EH (cell line): Measurements from ENCODE around the gene MAN2C1.
"Not testable (repeated sequence)": the region's sequence is repeated elsewhere in the genome, so short reads cannot be mapped to it uniquely, and the experiment has no call there.

Source experiments
- DNase-seq: peaks from one replicate; pipeline ENCODE4 v3.0.0-alpha.2; 2015; ENCODE audit warnings: low read depth

Gene MAN2C1

DNA sequence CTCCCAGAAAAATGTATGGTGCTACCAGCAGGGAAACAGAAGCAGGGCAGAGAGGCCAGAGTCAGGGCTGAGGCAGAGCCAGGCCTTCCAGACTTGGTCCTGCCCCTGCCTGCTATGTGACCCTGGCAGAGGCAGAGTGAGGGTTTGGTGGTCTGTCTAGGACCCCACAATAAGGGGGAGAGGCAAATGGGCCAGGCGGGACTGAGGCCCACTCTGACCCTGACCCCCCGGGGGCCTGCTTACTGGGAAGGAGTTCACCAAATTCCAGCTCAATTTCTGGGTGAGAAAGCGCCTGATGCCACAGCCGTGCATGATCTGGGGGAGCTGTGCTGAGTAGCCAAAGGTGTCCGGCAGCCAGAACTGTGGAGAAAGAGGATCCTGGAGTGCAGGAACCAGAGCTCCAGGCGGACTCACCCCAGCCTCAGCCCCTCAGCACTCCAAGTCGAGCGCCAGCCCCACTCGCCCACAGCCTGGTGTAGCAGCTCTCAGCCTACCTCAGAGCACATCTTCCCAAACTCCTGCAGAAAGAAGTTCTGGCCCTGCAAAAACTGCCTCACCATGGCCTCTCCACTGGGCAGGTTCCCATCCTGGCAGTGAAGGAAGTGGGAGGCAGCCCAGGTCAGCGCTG, 6.9 kb downstream of the MAN2C1 start:
- DNase-seq, result no peak

DNA sequence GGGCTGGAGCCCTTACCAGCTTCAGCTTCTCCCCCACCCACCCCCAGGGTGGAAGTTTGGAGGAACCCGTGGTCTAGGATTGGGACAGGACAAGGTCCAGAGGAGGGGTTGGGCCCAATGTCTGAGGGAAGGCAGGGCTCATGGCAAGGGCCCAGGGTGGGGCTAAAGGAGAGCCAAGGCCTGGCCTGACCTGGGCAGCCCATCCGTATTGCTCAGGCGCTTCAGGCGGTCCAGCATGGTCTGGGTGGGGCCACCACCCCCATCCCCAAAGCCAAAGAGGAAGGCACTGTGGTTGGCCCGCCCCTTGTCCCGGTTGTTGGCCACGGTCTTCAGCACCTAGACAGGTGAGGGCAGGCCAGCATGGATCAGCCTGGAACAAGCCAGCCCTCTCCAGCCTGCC, 7.6 kb downstream of the MAN2C1 start:
- no peak for DNase-seq

GRCh38 chr15:75360391-75360790, 8.0 kb downstream of the MAN2C1 start:
- no peak for DNase-seq

- no peak for DNase-seq
Measured at GRCh38 chr15:75359537-75360250, 8.7 kb downstream of the MAN2C1 start.

DNA sequence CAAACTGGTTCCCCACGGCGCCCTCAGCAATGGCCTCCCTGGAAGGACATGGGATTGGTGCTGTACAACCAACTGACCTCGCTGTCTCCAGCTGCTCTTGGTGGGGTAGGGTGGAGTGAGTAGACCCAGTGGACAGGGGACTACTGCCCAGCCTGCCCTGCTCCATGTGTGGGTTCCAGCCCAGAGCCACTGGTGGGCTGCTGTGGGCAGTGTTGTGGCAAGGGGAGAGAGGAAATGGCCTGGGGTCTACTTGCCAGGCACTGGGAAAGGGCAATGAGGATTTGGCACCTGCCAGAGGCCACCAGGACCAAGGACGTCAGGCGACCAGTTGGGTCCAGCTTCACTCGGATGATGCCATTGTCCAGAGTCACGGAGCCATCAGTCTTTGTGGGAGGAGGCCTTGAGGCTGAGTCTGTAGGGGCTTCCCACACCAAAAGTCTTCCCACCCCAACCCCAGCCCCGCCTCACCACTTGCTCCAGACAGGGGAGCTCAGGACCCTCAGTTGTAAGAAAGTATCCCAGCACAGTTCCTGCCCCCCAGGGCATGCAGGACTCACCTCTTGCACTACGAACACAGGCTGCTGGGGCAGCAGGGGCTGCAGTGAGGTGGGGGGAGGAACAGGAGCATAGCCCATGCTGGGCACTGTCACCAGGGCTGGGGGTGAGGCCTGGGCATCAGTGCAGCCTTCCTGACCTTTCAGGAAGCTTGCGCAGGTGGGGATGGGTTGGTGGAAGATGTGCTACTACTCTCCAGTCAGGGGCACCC, 9.5 kb downstream of the MAN2C1 start:
- no peak for DNase-seq

DNA sequence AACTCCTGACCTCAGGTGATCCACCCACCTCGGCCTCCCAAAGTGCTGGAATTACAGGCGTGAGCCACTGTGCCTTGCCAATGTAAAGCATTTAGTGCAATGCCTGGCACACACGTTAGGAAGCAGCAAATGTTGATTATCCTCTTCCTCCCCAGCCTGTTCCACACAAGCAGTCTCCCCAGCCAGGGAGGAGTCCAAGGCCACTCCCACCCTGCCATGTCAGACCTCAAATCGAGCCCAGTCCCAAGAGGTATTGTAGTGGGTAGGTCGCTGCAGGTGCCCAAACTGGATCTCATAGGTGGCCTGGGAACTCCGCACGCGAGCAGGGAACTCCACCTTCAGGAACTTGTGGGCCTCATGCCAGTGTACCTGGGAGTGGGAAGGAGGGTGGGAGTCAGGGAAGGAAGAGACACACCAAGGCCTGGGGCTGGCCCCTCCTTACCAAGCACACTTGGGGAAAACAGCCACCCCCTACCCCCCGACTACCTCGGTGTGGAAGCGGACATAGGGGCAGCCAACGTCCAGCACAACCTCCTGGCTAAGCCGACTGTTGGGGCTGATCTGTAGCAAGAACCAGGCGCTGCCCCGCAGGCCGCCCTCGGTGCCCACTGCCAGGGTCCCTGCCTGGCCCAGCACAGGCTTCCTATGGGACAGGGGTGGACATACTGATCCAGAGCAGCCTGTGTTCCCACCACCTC, 10.3 kb downstream of the MAN2C1 start:
- DNase-seq, result no peak

- no peak for DNase-seq
Measured at GRCh38 chr15:75356517-75356916, 11.9 kb downstream of the MAN2C1 start.

- DNase-seq, result no peak
Measured at GRCh38 chr15:75356006-75356405, 12.4 kb downstream of the MAN2C1 start.

GRCh38 chr15:75355369-75355768, 13.0 kb downstream of the MAN2C1 start:
- DNase-seq, result no peak

DNA sequence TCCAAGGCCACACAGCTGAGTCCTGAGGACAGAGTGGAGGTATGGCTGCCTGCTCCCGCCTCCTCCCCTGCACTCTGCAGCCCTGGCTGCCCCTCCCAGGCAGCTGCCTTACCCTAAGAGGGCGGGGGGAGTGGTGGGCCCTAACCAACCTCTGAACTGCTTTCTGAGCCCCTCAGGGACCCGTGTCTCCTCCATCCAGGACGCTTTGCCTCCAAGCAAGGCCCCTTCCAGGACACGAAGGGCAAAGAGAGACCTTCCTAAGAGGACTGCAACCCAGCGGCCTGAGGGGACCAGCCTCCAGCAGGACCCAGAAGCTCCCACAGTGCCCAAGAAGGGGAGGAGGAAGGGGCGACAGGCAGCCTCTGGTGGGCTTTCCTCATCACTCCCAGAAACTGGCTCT, 14.0 kb downstream of the MAN2C1 start:
- DNase-seq, result no peak

DNA sequence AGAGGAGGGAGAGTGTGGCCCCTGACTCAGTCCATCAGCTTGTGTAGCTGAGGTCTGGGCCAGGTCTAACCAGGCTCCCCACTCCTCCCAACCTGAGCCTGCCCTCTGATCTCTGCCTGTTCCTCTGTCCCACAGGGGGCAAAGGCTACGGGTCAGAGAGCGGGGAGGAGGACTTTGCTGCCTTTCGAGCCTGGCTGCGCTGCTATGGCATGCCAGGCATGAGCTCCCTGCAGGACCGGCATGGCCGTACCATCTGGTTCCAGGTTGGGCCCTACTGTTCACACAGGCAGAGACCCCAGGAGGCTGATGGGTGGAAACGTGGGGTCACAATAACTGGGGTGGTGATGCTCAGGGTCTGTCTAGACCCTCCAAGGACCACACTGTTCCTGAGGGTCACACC, 14.8 kb downstream of the MAN2C1 start:
- no peak for DNase-seq

DNA sequence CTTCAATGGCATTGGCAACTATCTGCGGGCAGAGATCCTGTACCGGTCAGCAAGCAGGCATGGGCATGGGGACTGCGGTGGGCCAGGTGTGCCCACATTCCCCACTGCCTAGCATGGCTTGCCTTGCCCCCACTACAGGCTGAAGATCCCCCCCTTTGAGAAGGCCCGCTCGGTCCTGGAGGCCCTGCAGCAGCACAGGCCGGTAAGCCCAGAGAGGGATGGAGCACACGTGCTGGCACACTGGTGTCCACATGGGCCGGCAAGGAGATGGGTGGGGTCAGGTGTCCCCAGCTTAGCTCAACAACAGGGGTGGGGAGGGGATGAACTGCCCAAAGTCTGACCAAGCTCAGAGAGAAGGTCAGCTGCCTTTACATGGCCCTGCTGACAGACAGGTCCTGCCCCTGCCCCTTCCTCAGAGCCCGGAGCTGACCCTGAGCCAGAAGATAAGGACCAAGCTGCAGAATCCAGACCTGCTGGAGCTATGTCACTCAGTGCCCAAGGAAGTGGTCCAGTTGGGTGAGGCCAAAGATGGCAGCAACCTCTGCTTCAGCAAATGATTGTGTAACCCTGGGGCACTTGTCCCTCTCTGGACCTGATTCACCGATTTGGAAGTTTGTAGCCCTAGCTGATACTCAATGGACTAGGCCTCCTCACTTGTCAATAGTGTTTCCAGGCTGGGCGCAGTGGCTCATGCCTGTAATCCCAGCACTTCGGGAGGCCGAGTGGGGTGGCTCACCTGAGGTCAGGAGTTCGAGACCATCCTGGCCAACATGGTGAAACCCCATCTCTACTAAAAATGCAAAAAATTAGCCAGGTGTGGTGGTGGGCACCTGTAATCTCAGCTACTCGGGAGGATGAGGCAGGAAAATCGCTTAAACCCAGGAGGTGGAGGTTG, 16.0 kb downstream of the MAN2C1 start:
- DNase-seq, result no peak

GRCh38 chr15:75350601-75351361, 17.6 kb downstream of the MAN2C1 start:
- DNase-seq, result no peak

GRCh38 chr15:75349851-75350588, 18.4 kb downstream of the MAN2C1 start:
- no peak for DNase-seq

DNA sequence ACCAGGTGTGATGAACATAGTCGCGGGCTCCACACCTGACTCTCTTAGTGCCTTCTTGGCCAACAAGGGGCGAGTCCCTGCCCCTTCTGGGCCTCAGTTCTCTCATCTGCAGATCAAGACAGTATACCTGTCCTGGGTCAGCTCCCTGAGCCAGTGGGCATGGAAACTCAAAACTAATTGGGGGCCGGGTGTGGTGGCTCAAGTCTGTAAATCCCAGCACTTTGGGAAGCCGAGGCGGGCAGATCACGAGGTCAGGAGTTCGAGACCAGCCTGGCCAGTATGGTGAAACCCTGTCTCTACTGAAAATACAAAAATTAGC, 19.1 kb downstream of the MAN2C1 start:
- not testable (repeated sequence) for DNase-seq

DNA sequence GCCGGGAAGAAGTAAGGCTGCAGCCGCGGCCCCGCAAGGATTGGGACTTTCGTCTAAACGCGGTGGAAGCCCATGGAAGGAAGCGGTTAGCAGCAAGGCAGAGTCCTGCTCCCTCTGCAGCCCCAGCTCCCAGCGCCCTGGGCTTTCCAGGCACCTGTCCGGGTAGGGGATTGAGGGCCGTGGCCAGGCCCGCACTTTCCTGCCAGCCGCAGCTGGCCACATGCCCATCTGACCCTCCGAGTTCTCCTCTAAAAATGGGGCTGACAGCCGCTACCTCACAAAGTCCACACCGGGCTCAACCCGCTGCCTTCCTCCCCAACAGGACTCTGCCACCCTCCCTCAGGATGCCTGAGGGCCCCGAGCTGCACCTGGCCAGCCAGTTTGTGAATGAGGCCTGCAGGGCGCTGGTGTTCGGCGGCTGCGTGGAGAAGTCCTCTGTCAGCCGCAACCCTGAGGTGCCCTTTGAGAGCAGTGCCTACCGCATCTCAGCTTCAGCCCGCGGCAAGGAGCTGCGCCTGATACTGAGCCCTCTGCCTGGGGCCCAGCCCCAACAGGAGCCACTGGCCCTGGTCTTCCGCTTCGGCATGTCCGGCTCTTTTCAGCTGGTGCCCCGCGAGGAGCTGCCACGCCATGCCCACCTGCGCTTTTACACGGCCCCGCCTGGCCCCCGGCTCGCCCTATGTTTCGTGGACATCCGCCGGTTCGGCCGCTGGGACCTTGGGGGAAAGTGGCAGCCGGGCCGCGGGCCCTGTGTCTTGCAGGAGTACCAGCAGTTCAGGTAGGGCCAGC, 19.7 kb downstream of the MAN2C1 start:
- peak; percentile 31 for DNase-seq

- DNase-seq, result peak; percentile 19
Measured at GRCh38 chr15:75348034-75348561, 20.3 kb downstream of the MAN2C1 start.

DNA sequence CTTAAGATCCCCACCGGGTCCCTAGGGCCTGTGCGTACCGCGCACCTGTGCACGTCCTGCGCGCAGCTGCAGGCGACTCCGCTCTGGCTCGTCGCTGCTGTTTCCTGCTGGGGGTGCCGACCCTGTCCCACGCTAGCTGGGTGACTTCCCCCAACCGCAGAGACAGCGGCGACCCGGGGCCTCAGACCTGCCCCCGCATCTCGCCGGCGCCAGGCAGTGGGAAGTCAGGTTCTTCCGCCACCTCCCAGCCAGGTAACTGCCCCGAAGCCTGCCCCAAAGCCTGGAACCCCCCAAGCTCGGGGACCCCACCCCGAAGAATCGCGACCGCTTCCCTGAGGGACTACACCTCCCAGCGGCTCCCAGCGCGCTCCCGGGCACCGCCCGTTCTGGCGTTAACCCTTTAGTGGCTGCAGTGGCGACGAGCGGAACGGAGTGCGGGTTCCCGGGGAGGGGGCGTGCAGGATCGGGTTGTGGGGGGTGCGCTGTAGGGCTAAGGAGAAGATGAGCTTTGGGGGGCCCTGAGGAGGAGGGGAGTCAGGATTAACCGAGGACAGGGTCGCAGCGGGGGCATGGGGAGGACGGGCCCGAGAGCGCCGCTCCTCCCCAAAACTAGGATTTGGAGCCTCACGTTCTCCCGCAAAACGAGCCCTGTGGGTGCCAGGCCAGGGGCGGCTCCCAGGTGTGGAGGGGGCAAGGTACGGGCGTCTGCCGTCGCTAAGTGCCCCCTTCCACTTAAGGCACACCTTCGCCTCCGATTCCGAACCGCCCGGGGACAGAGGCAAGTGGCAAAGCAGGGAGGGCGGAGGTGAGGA, 21.0 kb downstream of the MAN2C1 start:
- DNase-seq, result peak; percentile 39
